PC-3 (cell line): ENCODE measurements around the gene OPRM1.

Source experiments
- EZH2 ChIP-seq: fragments of 300-600 bp; sonication (generic); IDR thresholded peaks from one replicate; pipeline ENCODE4 v1.6.1; 2017; ENCODE audit warnings: antibody characterized with exemption, mild to moderate bottlenecking, low read length; ENCODE audit not compliant: unreplicated experiment
- TF ChIP-seq, protein P1 (sequence below): fragments of 300-600 bp; sonication (generic); conservative IDR thresholded peaks from 2 replicates; pipeline ENCODE4 v1.5.1; 2017; ENCODE audit warnings: antibody characterized with exemption, low read depth, mild to moderate bottlenecking, low read length

GRCh38 chr6:154213782-154214181, 174.7 kb downstream of the OPRM1 start:
- TF ChIP-seq, protein P1, sequence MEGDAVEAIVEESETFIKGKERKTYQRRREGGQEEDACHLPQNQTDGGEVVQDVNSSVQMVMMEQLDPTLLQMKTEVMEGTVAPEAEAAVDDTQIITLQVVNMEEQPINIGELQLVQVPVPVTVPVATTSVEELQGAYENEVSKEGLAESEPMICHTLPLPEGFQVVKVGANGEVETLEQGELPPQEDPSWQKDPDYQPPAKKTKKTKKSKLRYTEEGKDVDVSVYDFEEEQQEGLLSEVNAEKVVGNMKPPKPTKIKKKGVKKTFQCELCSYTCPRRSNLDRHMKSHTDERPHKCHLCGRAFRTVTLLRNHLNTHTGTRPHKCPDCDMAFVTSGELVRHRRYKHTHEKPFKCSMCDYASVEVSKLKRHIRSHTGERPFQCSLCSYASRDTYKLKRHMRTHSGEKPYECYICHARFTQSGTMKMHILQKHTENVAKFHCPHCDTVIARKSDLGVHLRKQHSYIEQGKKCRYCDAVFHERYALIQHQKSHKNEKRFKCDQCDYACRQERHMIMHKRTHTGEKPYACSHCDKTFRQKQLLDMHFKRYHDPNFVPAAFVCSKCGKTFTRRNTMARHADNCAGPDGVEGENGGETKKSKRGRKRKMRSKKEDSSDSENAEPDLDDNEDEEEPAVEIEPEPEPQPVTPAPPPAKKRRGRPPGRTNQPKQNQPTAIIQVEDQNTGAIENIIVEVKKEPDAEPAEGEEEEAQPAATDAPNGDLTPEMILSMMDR = no peak
- no peak for TF ChIP-seq EZH2
